ENCODE measurements around the gene PPP1R12B.

Gene PPP1R12B

DNA sequence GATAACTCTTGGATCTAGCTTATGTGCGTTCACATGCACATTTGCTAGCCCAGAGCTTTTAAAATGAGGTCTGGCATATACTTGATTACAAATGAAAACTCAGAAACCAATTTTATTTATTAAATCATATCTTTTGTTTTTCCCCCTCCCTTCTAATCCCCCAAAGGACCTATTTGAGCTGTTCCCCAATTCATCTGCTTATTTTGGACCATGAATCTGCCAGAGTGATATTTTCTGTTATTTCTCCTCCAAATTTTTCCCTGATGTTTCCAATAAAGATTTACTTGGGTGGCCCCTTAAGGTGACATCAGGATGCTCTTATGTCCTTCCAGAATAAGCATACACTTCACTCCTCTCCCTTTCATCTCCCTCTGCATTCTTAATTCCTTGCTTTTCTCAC lies 238.4 kb downstream of the PPP1R12B start:
- Mint-ChIP-seq H3K27me3 (no peaks in the 10 kb centered on the region), H3K4me1 (peaks cover 16% of the 10 kb centered on the region), H3K27ac (no peak overlapping the region), H3K36me3 (peaks cover 6% of the 10 kb centered on the region), H3K9me3 (no peaks in the 10 kb centered on the region), H3K4me3 (no peak overlapping the region)
- no peak for ATAC-seq

- H3K27me3 Mint-ChIP-seq, result no peaks in the 10 kb centered on the region
- H3K4me1 Mint-ChIP-seq, result peaks cover 16% of the 10 kb centered on the region
- no peak for ATAC-seq
- no peaks in the 10 kb centered on the region for H3K9me3 Mint-ChIP-seq
- no peak overlapping the region for H3K27ac Mint-ChIP-seq
- H3K36me3 Mint-ChIP-seq, result peaks cover 6% of the 10 kb centered on the region
- H3K4me3 Mint-ChIP-seq, result no peak overlapping the region
Measured at GRCh38 chr1:202587859-202588485, 239.5 kb downstream of the PPP1R12B start.

- H3K27ac Mint-ChIP-seq, result no peak overlapping the region
- no peaks in the 10 kb centered on the region for H3K27me3 Mint-ChIP-seq
- no peak for ATAC-seq
Measured at GRCh38 chr1:202588503-202589189, 240.1 kb downstream of the PPP1R12B start.

GRCh38 chr1:202589190-202589930 lies 240.9 kb downstream of the PPP1R12B start:
- peaks cover 10% of the 10 kb centered on the region for H3K36me3 Mint-ChIP-seq
- H3K27me3 Mint-ChIP-seq, result no peaks in the 10 kb centered on the region

More at GRCh38 chr1:202588503-202589189, 240.1 kb downstream of the PPP1R12B start:
- Mint-ChIP-seq H3K4me1 (peaks cover 16% of the 10 kb centered on the region), H3K4me3 (no peak overlapping the region), H3K9me3 (no peaks in the 10 kb centered on the region), H3K36me3 (peaks cover 6% of the 10 kb centered on the region)

GRCh38 chr1:202590126-202590525 lies 241.6 kb downstream of the PPP1R12B start:
- H3K4me3 Mint-ChIP-seq, result no peak overlapping the region

More at GRCh38 chr1:202589190-202589930, 240.9 kb downstream of the PPP1R12B start:
- no peak overlapping the region for H3K27ac Mint-ChIP-seq
- ATAC-seq, result peak; percentile 54
- H3K4me1 Mint-ChIP-seq, result peaks cover 16% of the 10 kb centered on the region
- H3K4me3 Mint-ChIP-seq, result no peak overlapping the region
- H3K9me3 Mint-ChIP-seq, result no peaks in the 10 kb centered on the region

DNA sequence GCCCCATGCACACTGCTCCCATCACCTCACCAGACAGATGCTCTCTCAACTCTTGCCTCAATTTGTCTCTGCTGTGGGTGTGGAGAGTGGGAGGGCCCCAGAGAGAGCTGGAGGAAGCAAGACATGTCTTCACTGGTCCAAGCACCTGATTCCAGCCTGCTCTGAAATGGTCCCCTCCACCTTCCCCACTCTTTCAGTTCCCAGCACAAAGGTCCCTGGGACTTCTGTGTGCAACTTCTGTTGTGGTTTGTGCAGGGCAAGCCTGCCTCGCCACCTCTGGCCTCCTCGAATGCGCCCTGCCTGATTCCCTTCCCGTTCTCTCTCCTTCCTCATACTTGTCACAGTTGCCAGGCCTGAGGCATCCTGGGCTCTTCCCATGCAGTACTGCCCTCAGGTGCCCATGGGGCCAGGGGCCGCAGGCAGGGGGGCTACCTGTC lies 242.5 kb downstream of the PPP1R12B start:
- Mint-ChIP-seq H3K27ac (no peak overlapping the region), H3K27me3 (no peaks in the 10 kb centered on the region), H3K9me3 (no peaks in the 10 kb centered on the region), H3K36me3 (peaks cover 13% of the 10 kb centered on the region), H3K4me1 (peaks cover 13% of the 10 kb centered on the region), H3K4me3 (no peak overlapping the region)
- no peak for ATAC-seq

More at GRCh38 chr1:202590126-202590525, 241.6 kb downstream of the PPP1R12B start:
- H3K27me3 Mint-ChIP-seq, result no peaks in the 10 kb centered on the region
- H3K36me3 Mint-ChIP-seq, result peaks cover 13% of the 10 kb centered on the region
- H3K9me3 Mint-ChIP-seq, result no peaks in the 10 kb centered on the region
- peaks cover 16% of the 10 kb centered on the region for H3K4me1 Mint-ChIP-seq
- H3K27ac Mint-ChIP-seq, result no peak overlapping the region
- no peak for ATAC-seq

- no peak for ATAC-seq
- no peaks in the 10 kb centered on the region for H3K27me3 Mint-ChIP-seq
- H3K4me3 Mint-ChIP-seq, result no peak overlapping the region
Measured at GRCh38 chr1:202591515-202591914, 243.0 kb downstream of the PPP1R12B start.

GRCh38 chr1:202592146-202592545 lies 243.6 kb downstream of the PPP1R12B start:
- Mint-ChIP-seq H3K4me1 (peaks cover 14% of the 10 kb centered on the region), H3K4me3 (no peak overlapping the region), H3K27ac (no peak overlapping the region), H3K27me3 (no peaks in the 10 kb centered on the region), H3K9me3 (no peaks in the 10 kb centered on the region), H3K36me3 (peaks cover 14% of the 10 kb centered on the region)
- no peak for ATAC-seq

More at GRCh38 chr1:202591515-202591914, 243.0 kb downstream of the PPP1R12B start:
- peaks cover 14% of the 10 kb centered on the region for H3K4me1 Mint-ChIP-seq
- H3K36me3 Mint-ChIP-seq, result peaks cover 13% of the 10 kb centered on the region
- H3K27ac Mint-ChIP-seq, result no peak overlapping the region
- H3K9me3 Mint-ChIP-seq, result no peaks in the 10 kb centered on the region

GRCh38 chr1:202593845-202594244 lies 245.3 kb downstream of the PPP1R12B start:
- Mint-ChIP-seq H3K4me3 (no peak overlapping the region), H3K4me1 (peaks cover 17% of the 10 kb centered on the region), H3K9me3 (no peaks in the 10 kb centered on the region), H3K27me3 (no peaks in the 10 kb centered on the region), H3K27ac (no peak overlapping the region), H3K36me3 (peaks cover 19% of the 10 kb centered on the region)
- ATAC-seq, result no peak

GRCh38 chr1:202596638-202597037 lies 248.1 kb downstream of the PPP1R12B start:
- Mint-ChIP-seq H3K27ac (peak overlapping the region; percentile 30), H3K27me3 (no peaks in the 10 kb centered on the region), H3K36me3 (peaks cover 19% of the 10 kb centered on the region), H3K4me3 (no peak overlapping the region), H3K9me3 (no peaks in the 10 kb centered on the region), H3K4me1 (peaks cover 17% of the 10 kb centered on the region)
- no peak for ATAC-seq

DNA sequence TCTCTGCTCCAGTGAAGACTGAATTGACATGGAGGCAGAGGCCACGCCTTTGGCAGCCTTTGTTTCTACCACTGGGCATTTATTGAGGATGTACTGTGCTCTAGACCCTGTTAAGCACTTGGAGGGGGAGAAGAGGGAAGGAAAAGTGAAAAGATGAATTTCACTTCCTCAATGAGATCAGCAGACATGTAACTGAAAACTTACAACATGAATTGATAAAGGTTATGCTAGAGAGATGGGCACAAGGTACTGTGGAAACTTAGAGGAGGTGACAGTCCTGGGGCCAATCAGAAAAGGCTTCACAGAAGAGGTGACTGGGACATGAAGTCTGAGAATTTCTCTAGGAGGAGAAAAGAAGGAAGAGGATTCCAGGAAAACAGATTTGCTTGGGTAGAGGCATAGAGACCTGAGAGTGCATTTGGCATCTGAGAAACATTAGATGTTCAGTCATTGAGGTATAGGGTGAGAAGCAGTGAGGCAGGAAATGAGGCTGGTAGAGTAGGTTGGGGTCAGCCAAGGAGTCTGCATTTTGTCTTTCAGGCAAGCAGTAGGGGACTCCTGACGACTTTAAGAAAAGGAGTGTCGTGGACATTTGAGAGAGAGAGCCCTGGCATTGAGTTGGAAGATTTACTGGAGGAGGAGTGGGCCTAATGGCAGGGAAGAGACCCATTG lies 248.7 kb downstream of the PPP1R12B start:
- H3K36me3 Mint-ChIP-seq, result peaks cover 19% of the 10 kb centered on the region
- peaks cover 17% of the 10 kb centered on the region for H3K4me1 Mint-ChIP-seq
- H3K27me3 Mint-ChIP-seq, result no peaks in the 10 kb centered on the region
- no peak overlapping the region for H3K4me3 Mint-ChIP-seq
- H3K27ac Mint-ChIP-seq, result peak overlapping the region; percentile 30
- no peaks in the 10 kb centered on the region for H3K9me3 Mint-ChIP-seq
- peak; percentile 71 for ATAC-seq

DNA sequence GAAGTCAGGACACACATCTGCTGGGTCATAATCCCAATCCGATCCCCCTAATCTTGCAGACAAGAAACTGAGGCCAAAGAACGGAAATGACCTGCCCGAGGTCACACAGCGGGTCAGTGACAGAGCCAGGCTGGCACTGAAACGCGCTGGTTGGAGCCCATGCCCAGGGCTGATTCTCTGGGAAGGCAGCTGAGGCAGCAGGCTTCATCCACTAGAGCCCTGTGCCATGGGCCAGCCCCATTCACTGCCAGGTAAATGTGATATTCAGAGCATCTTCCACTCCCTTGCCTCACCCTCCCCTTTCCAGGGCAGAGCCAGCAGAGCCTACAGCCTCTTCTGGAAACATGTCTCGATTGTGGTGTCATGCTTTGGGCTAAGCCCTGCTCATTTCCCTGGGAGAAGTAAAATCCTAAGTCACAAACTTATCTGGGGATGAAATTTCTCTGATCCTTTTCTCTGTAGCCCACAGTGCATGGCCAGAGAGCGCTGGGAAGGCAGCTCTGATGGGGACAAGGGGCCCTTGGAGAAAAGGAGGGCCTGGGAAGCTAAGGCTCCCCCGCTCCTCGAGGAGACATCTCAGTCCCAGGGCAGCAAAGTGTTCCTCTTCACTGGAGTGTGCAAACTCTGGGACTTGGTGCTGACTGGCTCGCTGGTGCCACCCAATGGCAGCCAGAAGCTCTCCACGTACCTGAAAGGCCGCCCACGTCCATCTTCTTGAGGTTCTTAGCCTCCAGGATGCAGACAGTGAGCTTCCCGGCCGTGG lies 251.4 kb downstream of the PPP1R12B start:
- H3K27ac Mint-ChIP-seq, result no peak overlapping the region
- peaks cover 17% of the 10 kb centered on the region for H3K4me1 Mint-ChIP-seq
- H3K9me3 Mint-ChIP-seq, result no peaks in the 10 kb centered on the region
- peak; percentile 69 for ATAC-seq
- no peak overlapping the region for H3K4me3 Mint-ChIP-seq
- H3K27me3 Mint-ChIP-seq, result no peaks in the 10 kb centered on the region
- peaks cover 6% of the 10 kb centered on the region for H3K36me3 Mint-ChIP-seq

DNA sequence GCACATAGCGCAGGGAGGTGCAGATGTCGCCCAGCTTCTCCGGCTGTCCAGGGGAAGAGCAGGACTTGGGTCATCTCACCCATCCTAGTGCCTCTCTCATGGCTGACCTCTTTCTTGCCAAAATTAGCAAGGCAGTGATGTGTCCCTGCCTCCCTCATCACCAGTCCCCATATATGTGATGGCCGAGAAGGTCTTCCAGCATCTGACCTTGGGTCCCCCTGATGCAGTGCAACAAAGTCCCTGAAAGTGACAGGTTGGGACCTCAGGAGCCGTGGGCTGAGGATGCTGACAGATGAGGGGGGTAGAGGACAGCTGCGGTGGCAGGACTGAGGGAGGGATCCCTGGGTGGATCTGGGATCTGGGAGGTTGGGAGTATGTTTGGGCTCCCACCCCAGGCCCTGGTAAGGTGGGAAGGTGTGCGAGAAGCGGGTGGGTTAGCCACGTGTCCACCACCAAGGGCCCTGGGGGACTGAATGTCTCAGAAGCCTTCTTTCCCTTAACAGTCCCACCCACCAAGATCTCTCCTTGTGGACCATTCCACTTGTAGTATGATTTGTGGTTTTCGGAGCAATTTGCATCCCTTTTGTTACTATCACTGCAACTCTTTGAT lies 252.0 kb downstream of the PPP1R12B start:
- peaks cover 6% of the 10 kb centered on the region for H3K36me3 Mint-ChIP-seq
- no peak overlapping the region for H3K27ac Mint-ChIP-seq
- no peaks in the 10 kb centered on the region for H3K27me3 Mint-ChIP-seq
- no peak for ATAC-seq
- peaks cover 17% of the 10 kb centered on the region for H3K4me1 Mint-ChIP-seq
- H3K4me3 Mint-ChIP-seq, result no peak overlapping the region
- no peaks in the 10 kb centered on the region for H3K9me3 Mint-ChIP-seq

DNA sequence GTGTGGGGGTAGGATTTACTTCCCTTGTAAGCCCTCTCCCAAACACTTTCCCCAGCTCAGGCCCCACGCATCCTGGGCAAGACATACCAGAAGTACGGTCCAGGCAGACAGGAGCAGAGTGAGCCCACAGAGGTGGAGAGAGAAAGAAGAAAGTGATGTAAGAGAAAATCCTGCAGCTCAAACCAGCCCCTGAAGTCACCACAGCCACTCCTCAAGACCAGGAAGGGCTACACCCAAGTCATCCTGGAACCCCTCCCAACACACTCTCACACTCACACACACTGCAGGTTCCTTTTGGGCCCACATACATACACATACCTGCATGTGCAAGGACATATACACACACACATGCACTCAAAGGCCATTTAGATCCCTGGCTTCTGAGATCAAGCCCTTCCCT lies 254.9 kb downstream of the PPP1R12B start:
- H3K4me3 Mint-ChIP-seq, result no peak overlapping the region
- H3K36me3 Mint-ChIP-seq, result peaks cover 11% of the 10 kb centered on the region
- no peaks in the 10 kb centered on the region for H3K9me3 Mint-ChIP-seq
- no peaks in the 10 kb centered on the region for H3K27me3 Mint-ChIP-seq
- ATAC-seq, result no peak
- H3K27ac Mint-ChIP-seq, result no peak overlapping the region
- no peaks in the 10 kb centered on the region for H3K4me1 Mint-ChIP-seq

Measured in stimulated activated memory B cell treated with anti-CD40 and anti-IgM and Interleukin-4, amounts not matched to agents 10 μg/mL and 1 μg/mL and 100 μg/mL, for 72 hours (primary cell).